Panc1 (cell line): ENCODE measurements around the gene UROS. TPM values are rescaled to one million over a fixed set of nuclear protein-coding genes. Genes with fewer than 3 reads are reported as not detected.

Experiments used
- ATAC-seq: fragments of 200-7000 bp; cut with Tn5 transposase; 2 replicates; pipeline ENCODE4 v1.9.1; 2020; ENCODE audit warnings: mild to moderate bottlenecking, moderate library complexity
- BruUV-seq: library from RNA; stranded (reverse); fragments of 400-500 nt; replicated peaks from 2 replicates; lab custom pipeline; 2021; lab: Mats Ljungman, UMichigan
- CTCF ChIA-PET: fragments of 300-600 bp; sonication (Branson Sonifier 250); formaldehyde crosslinking; loops from one replicate; lab custom pipeline; 2022; ENCODE audit warnings: antibody characterized with exemption; lab: Charles Lee
- POLR2A ChIA-PET: fragments of 300-600 bp; sonication (Branson Sonifier 250); formaldehyde crosslinking; loops from one replicate; lab custom pipeline; 2022; ENCODE audit warnings: antibody characterized with exemption; lab: Charles Lee
- DNase-seq: peaks from one replicate; pipeline ENCODE4 v3.0.0-alpha.2; 2010; ENCODE audit warnings: low read depth, low spot score
- H3K27ac ChIP-seq: 2 replicates; pipeline ENCODE4 v1.5.1; 2011; ENCODE audit warnings: mild to moderate bottlenecking, low read length, inconsistent platforms
- H3K27me3 ChIP-seq: fragments of 200-500 bp; sonication (Bioruptor generic); 2 replicates; pipeline ENCODE4 v1.6.0; 2014; ENCODE audit warnings: low read length, inconsistent platforms; ENCODE audit not compliant: control insufficient read depth, insufficient read depth
- H3K36me3 ChIP-seq: fragments of 200-500 bp; sonication (Bioruptor generic); 2 replicates; pipeline ENCODE4 v1.5.1; 2014; ENCODE audit warnings: inconsistent platforms, mild to moderate bottlenecking, low read length, moderate library complexity; ENCODE audit not compliant: control insufficient read depth, insufficient read depth
- H3K4me1 ChIP-seq: 2 replicates; pipeline ENCODE4 v1.5.1; 2011; ENCODE audit warnings: inconsistent platforms, mild to moderate bottlenecking, low read length, moderate library complexity; ENCODE audit not compliant: control insufficient read depth, insufficient read depth
- H3K4me3 ChIP-seq, 2 experiments: 2 replicates each; pipeline ENCODE4 v1.5.1; 2011 to 2012; ENCODE audit warnings: low read depth in 2 of 2, low read length in 2 of 2, mild to moderate bottlenecking in 2 of 2, inconsistent platforms in 1 of 2, moderate library complexity in 1 of 2
- H3K9me3 ChIP-seq: fragments of 200-500 bp; sonication (Bioruptor generic); 2 replicates; pipeline ENCODE4 v1.5.1; 2014; ENCODE audit warnings: low read depth, mild to moderate bottlenecking, inconsistent platforms, low read length, moderate library complexity; ENCODE audit not compliant: control insufficient read depth, insufficient read depth
- CTCF ChIP-seq: fragments of 450-650 bp; IDR thresholded peaks from 2 replicates; pipeline ENCODE4 v1.5.1; 2017; ENCODE audit warnings: mild to moderate bottlenecking
- POLR2AphosphoS5 ChIP-seq: IDR thresholded peaks from 2 replicates; pipeline ENCODE4 v1.6.1; 2012; ENCODE audit warnings: mild to moderate bottlenecking, low read depth, low read length, moderate library complexity
- REST ChIP-seq, 2 experiments: IDR thresholded peaks; 2 replicates each; pipeline ENCODE4 v1.6.1; 2011 to 2012; ENCODE audit warnings: low read depth in 2 of 2, control low read depth in 1 of 2, low read length in 1 of 2, mild to moderate bottlenecking in 1 of 2, moderate library complexity in 1 of 2; ENCODE audit not compliant: insufficient read depth in 1 of 2
- SIN3A ChIP-seq: IDR thresholded peaks from 2 replicates; pipeline ENCODE4 v1.6.1; 2012; ENCODE audit warnings: low read depth, mild to moderate bottlenecking, low read length, moderate library complexity, borderline replicate concordance; ENCODE audit not compliant: insufficient read depth
- TCF7L2 ChIP-seq: IDR thresholded peaks from 2 replicates; pipeline ENCODE4 v1.6.1; 2011; ENCODE audit warnings: mild to moderate bottlenecking, low read depth, low read length, inconsistent platforms
- in situ Hi-C: cut with HindIII; loops from 2 replicates; pipeline ENCODE4 v1.10.0; 2016; ENCODE audit warnings: low sequenced_read_pairs, low pct_unique_long_range_greater_than_20kb
- intact Hi-C: fragments of 100-400 bp; cut with micrococcal nuclease; formaldehyde crosslinking; loops from one replicate; pipeline ENCODE4 v1.10.0; 2022; ENCODE audit not compliant: unreplicated experiment
- total RNA-seq: library from RNA; stranded (reverse); gene quantifications from one replicate; pipeline ENCODE4 v1.2.1, GENCODE V29; 2021; ENCODE audit not compliant: unreplicated experiment

Gene UROS
- total RNA-seq, 1 experiment from 2014 or later, result 103 TPM

GRCh38 chr10:125774581-125775191 is 48.4 kb downstream of the UROS start:
- ATAC-seq (peak; percentile 11; the same call in 1 of the 2 replicates), DNase-seq (no peak)
- Histone ChIP-seq H3K27ac (no peak overlapping the region), H3K9me3 (no peaks in the 10 kb centered on the region), H3K4me1 (no peaks in the 10 kb centered on the region), H3K36me3 (no peaks in the 10 kb centered on the region), H3K27me3 (no peaks in the 10 kb centered on the region), H3K4me3 (no peak overlapping the region)
- intact Hi-C loops (no loop called here), in situ Hi-C loops (no loop called here)
- CTCF ChIA-PET, result no interaction called here
- no peak for TF ChIP-seq SIN3A
- no peak for TF ChIP-seq POLR2AphosphoS5
- no peak for TF ChIP-seq TCF7L2
- no peak for TF ChIP-seq REST (IDR thresholded peaks at IDR 0.05; ENCODE audit: insufficient read depth in 1 of 2, low read depth in 2 of 2, low read length in 1 of 2)
- TF ChIP-seq CTCF, result no peak
- POLR2A ChIA-PET, result no interaction called here
- BruUV-seq, result no TSS peak

GRCh38 chr10:125773687-125774543 is 49.1 kb downstream of the UROS start:
- POLR2A ChIA-PET, result no interaction called here
- H3K27ac ChIP-seq, result no peak overlapping the region

More at GRCh38 chr10:125773687-125774543, 49.1 kb downstream of the UROS start:
- no peaks in the 10 kb centered on the region for H3K27me3 ChIP-seq
- BruUV-seq, result no TSS peak
- no peak for DNase-seq
- H3K36me3 ChIP-seq, result no peaks in the 10 kb centered on the region
- intact Hi-C loops (no loop called here), in situ Hi-C loops (no loop called here)
- TF ChIP-seq TCF7L2, result no peak
- no peak for TF ChIP-seq CTCF
- no peak for TF ChIP-seq POLR2AphosphoS5
- no peak for TF ChIP-seq REST (IDR thresholded peaks at IDR 0.05; ENCODE audit: insufficient read depth in 1 of 2, low read depth in 2 of 2, low read length in 1 of 2)
- TF ChIP-seq SIN3A, result no peak
- no peaks in the 10 kb centered on the region for H3K9me3 ChIP-seq
- H3K4me3 ChIP-seq, result no peak overlapping the region
- ATAC-seq, result no peak
- H3K4me1 ChIP-seq, result no peaks in the 10 kb centered on the region
- CTCF ChIA-PET, result no interaction called here
